ENCODE data around the gene RPL27.

Gene RPL27

DNA sequence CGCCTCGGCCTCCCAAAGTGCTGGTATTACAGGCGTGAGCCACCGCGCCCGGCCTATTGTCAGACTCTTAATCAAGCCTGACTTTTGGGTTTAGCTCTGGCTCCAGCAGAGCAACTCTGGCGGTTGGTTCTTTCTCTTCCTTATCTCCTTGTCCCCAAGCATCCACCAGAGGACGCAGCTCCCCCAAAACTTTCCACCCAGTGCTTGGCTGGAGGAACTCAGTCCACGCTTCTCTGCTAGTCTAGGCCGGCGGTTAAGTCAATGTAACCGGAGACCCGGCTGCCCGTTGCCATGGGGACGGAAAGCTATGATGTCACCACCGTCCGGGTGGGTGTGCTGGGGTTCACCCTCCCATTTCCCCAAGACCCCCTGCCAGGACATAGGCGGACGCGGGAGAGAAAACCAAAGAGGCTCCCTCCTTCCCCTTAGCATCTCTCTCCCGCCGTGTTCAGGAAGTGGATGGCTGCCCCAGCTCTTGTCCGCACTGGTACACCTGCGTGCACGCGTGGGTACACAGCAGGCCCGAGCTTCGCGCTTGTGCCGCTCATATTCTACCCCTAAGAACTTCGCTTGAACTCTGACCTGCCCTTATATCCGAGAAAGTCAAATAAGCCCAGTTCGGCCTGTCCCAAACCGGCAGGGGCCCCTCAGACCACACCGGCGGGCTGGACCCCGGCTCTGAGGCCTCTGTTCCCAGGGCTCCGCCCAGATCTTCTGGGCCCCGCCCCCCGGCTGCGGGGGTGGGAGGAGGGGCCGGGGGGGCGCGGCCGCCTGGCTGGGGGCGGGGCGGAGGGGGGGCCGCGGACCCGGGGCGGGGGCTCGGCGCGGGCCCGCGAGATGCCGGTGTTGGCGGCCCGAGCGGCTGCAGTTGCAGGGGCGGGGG is 26.4 kb downstream of the RPL27 start, which contains the start of gene RND2:
TSS of gene RND2 (plus strand) at position 825 of the 883 bp plus-strand sequence. CDS start 117 bp downstream, outside the sequence.
- Mint-ChIP-seq H3K27me3 (ENCODE audit: low read depth, poor library complexity) (no peaks in the 10 kb centered on the region), H3K9me3 (no peaks in the 10 kb centered on the region), H3K36me3 (ENCODE audit: low read depth) (no peaks in the 10 kb centered on the region), H3K4me1 (peaks cover 61% of the 10 kb centered on the region), H3K27ac (peak within 1 kb of the TSS; percentile 97), H3K4me3 (peak within 1 kb of the TSS; percentile 92)
- peak; percentile 90 for DNase-seq
- TF ChIP-seq, protein P1, sequence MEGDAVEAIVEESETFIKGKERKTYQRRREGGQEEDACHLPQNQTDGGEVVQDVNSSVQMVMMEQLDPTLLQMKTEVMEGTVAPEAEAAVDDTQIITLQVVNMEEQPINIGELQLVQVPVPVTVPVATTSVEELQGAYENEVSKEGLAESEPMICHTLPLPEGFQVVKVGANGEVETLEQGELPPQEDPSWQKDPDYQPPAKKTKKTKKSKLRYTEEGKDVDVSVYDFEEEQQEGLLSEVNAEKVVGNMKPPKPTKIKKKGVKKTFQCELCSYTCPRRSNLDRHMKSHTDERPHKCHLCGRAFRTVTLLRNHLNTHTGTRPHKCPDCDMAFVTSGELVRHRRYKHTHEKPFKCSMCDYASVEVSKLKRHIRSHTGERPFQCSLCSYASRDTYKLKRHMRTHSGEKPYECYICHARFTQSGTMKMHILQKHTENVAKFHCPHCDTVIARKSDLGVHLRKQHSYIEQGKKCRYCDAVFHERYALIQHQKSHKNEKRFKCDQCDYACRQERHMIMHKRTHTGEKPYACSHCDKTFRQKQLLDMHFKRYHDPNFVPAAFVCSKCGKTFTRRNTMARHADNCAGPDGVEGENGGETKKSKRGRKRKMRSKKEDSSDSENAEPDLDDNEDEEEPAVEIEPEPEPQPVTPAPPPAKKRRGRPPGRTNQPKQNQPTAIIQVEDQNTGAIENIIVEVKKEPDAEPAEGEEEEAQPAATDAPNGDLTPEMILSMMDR (IDR thresholded peaks at IDR 0.05), result peak; percentile 57

DNA sequence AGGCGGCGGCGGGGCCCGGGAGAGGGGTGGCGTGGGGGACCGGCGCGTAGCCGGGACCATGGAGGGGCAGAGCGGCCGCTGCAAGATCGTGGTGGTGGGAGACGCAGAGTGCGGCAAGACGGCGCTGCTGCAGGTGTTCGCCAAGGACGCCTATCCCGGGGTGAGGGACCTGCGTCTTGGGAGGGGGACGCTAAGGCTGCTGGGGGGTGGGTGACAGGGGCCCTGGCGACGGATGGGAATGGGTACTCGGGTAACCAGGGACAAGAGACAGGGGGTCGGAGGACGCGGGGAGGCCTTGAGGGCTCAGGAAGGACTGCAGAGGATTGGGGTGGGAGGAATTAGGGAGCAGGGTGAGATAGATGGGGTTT is 27.1 kb downstream of the RPL27 start:
- Mint-ChIP-seq H3K27ac (no peak overlapping the region), H3K27me3 (ENCODE audit: low read depth, poor library complexity) (no peaks in the 10 kb centered on the region), H3K4me1 (peaks cover 61% of the 10 kb centered on the region), H3K4me3 (peak overlapping the region; percentile 92), H3K36me3 (ENCODE audit: low read depth) (no peaks in the 10 kb centered on the region), H3K9me3 (no peaks in the 10 kb centered on the region)
- DNase-seq, result no peak
- TF ChIP-seq, protein P1 (IDR thresholded peaks at IDR 0.05), result no peak

DNA sequence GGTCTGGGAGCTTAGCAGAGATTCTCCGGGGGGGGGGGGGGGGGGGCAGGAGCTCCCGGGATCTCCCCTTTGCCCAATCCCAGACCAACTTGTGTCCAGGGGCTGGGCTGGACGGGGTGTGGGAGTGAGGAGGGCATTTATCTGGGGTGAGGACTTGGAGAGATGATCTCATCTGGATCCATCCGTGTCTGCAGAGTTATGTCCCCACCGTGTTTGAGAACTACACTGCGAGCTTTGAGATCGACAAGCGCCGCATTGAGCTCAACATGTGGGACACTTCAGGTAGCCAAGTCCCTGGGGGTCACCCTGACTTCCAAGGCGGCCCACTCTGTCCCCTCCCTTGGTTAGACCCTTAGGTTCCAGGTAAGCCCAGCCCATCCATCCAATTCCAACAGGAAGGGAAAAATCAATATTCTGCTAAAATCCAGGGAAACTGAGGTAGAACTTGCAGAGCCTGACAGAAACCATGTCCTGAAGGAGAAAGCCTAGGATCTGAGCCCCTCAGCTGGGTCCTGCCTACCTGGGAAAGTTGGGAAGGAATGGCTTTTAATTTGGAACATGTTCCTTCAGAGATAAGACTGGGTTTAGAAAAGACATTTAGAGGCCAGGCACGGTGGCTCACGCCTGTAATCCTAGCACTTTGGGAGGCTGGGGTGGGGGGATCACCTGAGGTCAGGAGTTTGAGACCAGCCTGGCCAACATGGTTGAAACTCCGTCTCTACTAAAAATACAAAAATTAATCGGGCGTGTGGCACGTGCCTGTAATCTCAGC is 27.7 kb downstream of the RPL27 start:
- Mint-ChIP-seq H3K27ac (no peak overlapping the region), H3K27me3 (ENCODE audit: low read depth, poor library complexity) (no peaks in the 10 kb centered on the region), H3K36me3 (ENCODE audit: low read depth) (no peaks in the 10 kb centered on the region), H3K4me1 (peaks cover 61% of the 10 kb centered on the region), H3K4me3 (peak overlapping the region; percentile 92), H3K9me3 (no peaks in the 10 kb centered on the region)
- TF ChIP-seq, protein P1 (IDR thresholded peaks at IDR 0.05), result no peak
- DNase-seq, result no peak

DNA sequence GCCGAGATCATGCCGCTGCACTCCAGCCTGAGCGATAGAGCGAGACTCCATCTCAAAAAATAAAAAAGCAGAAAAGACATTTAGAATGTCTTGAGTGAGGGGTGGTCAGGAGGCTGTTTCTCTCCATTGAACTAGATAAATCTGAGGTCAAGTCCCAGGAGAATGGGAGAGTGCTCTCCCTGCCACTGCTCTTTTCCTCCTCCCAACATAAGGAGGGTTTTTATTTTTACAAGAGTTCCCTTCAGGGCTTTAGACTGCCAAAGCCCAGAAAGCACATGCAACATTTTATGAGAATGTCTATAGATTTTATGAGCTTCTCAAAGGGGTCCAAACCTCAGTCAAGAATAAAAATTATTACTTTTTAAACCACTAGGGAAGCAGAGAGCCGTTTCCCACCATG is 28.4 kb downstream of the RPL27 start:
- no peak overlapping the region for H3K27ac Mint-ChIP-seq
- H3K4me3 Mint-ChIP-seq, result peak overlapping the region; percentile 65
- peaks cover 60% of the 10 kb centered on the region for H3K4me1 Mint-ChIP-seq
- no peaks in the 10 kb centered on the region for H3K36me3 Mint-ChIP-seq (ENCODE audit: low read depth)
- H3K9me3 Mint-ChIP-seq, result no peaks in the 10 kb centered on the region
- no peaks in the 10 kb centered on the region for H3K27me3 Mint-ChIP-seq (ENCODE audit: low read depth, poor library complexity)
- DNase-seq, result no peak
- TF ChIP-seq, protein P1 (IDR thresholded peaks at IDR 0.05), result no peak

DNA sequence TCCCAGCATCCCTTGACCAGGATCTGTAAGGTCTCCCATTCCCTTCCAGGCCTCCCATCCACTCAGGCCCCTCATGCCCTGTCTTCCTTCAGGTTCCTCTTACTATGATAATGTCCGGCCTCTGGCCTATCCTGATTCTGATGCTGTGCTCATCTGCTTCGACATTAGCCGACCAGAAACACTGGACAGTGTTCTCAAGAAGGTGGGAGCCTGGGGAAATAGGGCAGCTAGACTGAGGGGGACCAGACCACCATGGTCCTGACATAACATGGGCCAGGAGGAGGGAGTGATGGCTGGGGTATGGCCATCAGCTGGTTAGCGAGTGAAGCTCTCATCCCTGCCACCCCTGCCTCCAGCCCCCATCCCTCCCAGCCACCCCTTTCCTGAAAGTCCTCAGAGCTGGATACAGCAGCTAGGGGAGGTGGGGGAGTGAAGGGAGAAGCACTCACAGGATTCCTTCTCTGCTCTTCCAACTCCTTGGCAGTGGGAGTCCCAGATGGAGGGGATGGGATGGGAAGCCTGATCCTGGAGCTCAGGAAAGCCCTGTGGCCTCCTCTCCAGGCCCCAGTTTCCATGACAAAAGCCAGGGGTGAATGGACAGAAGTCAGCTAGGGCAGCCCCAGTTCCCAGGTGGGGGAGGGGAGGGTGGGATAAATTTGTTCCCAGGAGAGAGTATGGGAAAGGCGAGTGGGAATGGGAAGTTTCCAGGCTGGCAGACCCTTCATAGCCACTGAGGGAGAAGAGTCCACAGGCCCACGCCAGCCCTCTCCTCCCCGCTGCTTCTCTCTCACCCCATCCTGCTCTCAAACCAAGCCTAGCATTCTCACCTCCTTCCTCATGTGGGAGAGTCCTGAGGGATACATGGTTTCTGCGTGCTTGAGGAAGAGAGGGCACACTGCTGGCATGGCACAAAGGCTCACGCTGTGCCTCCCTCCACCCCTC is 29.1 kb downstream of the RPL27 start:
- Mint-ChIP-seq H3K9me3 (no peaks in the 10 kb centered on the region), H3K36me3 (ENCODE audit: low read depth) (no peaks in the 10 kb centered on the region), H3K27me3 (ENCODE audit: low read depth, poor library complexity) (no peaks in the 10 kb centered on the region), H3K4me1 (peaks cover 61% of the 10 kb centered on the region), H3K27ac (no peak overlapping the region), H3K4me3 (peak overlapping the region; percentile 65)
- DNase-seq, result no peak
- TF ChIP-seq, protein P1 (IDR thresholded peaks at IDR 0.05), result no peak
